T-helper 2 cell treated with Interferon-gamma antibody and Interleukin-4, amounts not matched to agents 5 μg/mL and 100 μg/mL, for 36 hours (primary cell): ENCODE measurements around the gene TUSC7.

ENCODE experiments used
- DNase-seq: peaks from one replicate; pipeline ENCODE4 v3.0.0; 2021; ENCODE audit warnings: low spot score
- H3K27ac Mint-ChIP-seq: one replicate; pipeline ENCODE4 v1.8.0; 2021; ENCODE audit warnings: mild to moderate bottlenecking, mixed read lengths
- H3K27me3 Mint-ChIP-seq: one replicate; pipeline ENCODE4 v1.8.0; 2021; ENCODE audit warnings: low read depth, mixed read lengths
- H3K36me3 Mint-ChIP-seq: one replicate; pipeline ENCODE4 v1.8.0; 2021; ENCODE audit warnings: low read depth, mixed read lengths
- H3K4me1 Mint-ChIP-seq: one replicate; pipeline ENCODE4 v1.8.0; 2021; ENCODE audit warnings: low read depth, mixed read lengths
- H3K4me3 Mint-ChIP-seq: one replicate; pipeline ENCODE4 v1.8.0; 2022; ENCODE audit warnings: mild to moderate bottlenecking, moderate library complexity, mixed read lengths
- H3K9me3 Mint-ChIP-seq: one replicate; pipeline ENCODE4 v1.8.0; 2021; ENCODE audit warnings: mixed read lengths

Gene TUSC7

GRCh38 chr3:116734243-116734642 is 24.7 kb downstream of the TUSC7 start:
- Mint-ChIP-seq H3K36me3 (no peaks in the 10 kb centered on the region), H3K9me3 (peaks cover 6% of the 10 kb centered on the region), H3K27me3 (no peaks in the 10 kb centered on the region), H3K27ac (no peak overlapping the region), H3K4me1 (no peaks in the 10 kb centered on the region), H3K4me3 (no peak overlapping the region)
- no peak for DNase-seq

- no peaks in the 10 kb centered on the region for H3K27me3 Mint-ChIP-seq
- H3K4me3 Mint-ChIP-seq, result no peak overlapping the region
These were observed 30.1 kb downstream of the TUSC7 start for GRCh38 chr3:116739678-116740077.

GRCh38 chr3:116740293-116740692 is 30.7 kb downstream of the TUSC7 start:
- H3K4me3 Mint-ChIP-seq, result no peak overlapping the region
- H3K36me3 Mint-ChIP-seq, result no peaks in the 10 kb centered on the region
- H3K9me3 Mint-ChIP-seq, result peaks cover 2% of the 10 kb centered on the region
- DNase-seq, result no peak
- H3K4me1 Mint-ChIP-seq, result no peaks in the 10 kb centered on the region
- H3K27ac Mint-ChIP-seq, result no peak overlapping the region
- no peaks in the 10 kb centered on the region for H3K27me3 Mint-ChIP-seq

More at GRCh38 chr3:116739678-116740077, 30.1 kb downstream of the TUSC7 start:
- DNase-seq, result no peak
- Mint-ChIP-seq H3K27ac (no peak overlapping the region), H3K36me3 (no peaks in the 10 kb centered on the region), H3K4me1 (no peaks in the 10 kb centered on the region), H3K9me3 (peaks cover 2% of the 10 kb centered on the region)

- Mint-ChIP-seq H3K27ac (no peak overlapping the region), H3K4me3 (no peak overlapping the region), H3K9me3 (peaks cover 10% of the 10 kb centered on the region), H3K4me1 (no peaks in the 10 kb centered on the region), H3K27me3 (no peaks in the 10 kb centered on the region), H3K36me3 (no peaks in the 10 kb centered on the region)
- DNase-seq, result no peak
These were observed 31.9 kb downstream of the TUSC7 start for GRCh38 chr3:116741467-116741866.

- no peaks in the 10 kb centered on the region for H3K27me3 Mint-ChIP-seq
- no peaks in the 10 kb centered on the region for H3K36me3 Mint-ChIP-seq
- DNase-seq, result no peak
- H3K9me3 Mint-ChIP-seq, result peaks cover 10% of the 10 kb centered on the region
- H3K4me1 Mint-ChIP-seq, result no peaks in the 10 kb centered on the region
- no peak overlapping the region for H3K4me3 Mint-ChIP-seq
- no peak overlapping the region for H3K27ac Mint-ChIP-seq
These were observed 33.5 kb downstream of the TUSC7 start for GRCh38 chr3:116743062-116743461.

- Mint-ChIP-seq H3K4me3 (no peak overlapping the region), H3K4me1 (no peaks in the 10 kb centered on the region), H3K27me3 (no peaks in the 10 kb centered on the region), H3K36me3 (no peaks in the 10 kb centered on the region), H3K27ac (no peak overlapping the region), H3K9me3 (peaks cover 10% of the 10 kb centered on the region)
- no peak for DNase-seq
These were observed 39.8 kb downstream of the TUSC7 start for GRCh38 chr3:116749388-116749787.

GRCh38 chr3:116757315-116757714 is 47.7 kb downstream of the TUSC7 start:
- no peak for DNase-seq
- no peaks in the 10 kb centered on the region for H3K36me3 Mint-ChIP-seq
- no peaks in the 10 kb centered on the region for H3K9me3 Mint-ChIP-seq
- no peaks in the 10 kb centered on the region for H3K4me1 Mint-ChIP-seq
- H3K4me3 Mint-ChIP-seq, result no peak overlapping the region
- H3K27me3 Mint-ChIP-seq, result no peaks in the 10 kb centered on the region
- no peak overlapping the region for H3K27ac Mint-ChIP-seq

GRCh38 chr3:116759316-116759715 is 49.7 kb downstream of the TUSC7 start:
- no peaks in the 10 kb centered on the region for H3K27me3 Mint-ChIP-seq
- no peaks in the 10 kb centered on the region for H3K9me3 Mint-ChIP-seq
- no peak for DNase-seq
- no peak overlapping the region for H3K4me3 Mint-ChIP-seq
- H3K27ac Mint-ChIP-seq, result no peak overlapping the region
- no peaks in the 10 kb centered on the region for H3K4me1 Mint-ChIP-seq
- no peaks in the 10 kb centered on the region for H3K36me3 Mint-ChIP-seq
